HG03139 (cell line): ENCODE measurements around the gene TAS2R1.

Experiments
- ATAC-seq: cut with Tn5 transposase; IDR thresholded peaks from one replicate; pipeline ENCODE4 v1.9.1; 2021; ENCODE audit not compliant: unreplicated experiment

Gene TAS2R1

DNA sequence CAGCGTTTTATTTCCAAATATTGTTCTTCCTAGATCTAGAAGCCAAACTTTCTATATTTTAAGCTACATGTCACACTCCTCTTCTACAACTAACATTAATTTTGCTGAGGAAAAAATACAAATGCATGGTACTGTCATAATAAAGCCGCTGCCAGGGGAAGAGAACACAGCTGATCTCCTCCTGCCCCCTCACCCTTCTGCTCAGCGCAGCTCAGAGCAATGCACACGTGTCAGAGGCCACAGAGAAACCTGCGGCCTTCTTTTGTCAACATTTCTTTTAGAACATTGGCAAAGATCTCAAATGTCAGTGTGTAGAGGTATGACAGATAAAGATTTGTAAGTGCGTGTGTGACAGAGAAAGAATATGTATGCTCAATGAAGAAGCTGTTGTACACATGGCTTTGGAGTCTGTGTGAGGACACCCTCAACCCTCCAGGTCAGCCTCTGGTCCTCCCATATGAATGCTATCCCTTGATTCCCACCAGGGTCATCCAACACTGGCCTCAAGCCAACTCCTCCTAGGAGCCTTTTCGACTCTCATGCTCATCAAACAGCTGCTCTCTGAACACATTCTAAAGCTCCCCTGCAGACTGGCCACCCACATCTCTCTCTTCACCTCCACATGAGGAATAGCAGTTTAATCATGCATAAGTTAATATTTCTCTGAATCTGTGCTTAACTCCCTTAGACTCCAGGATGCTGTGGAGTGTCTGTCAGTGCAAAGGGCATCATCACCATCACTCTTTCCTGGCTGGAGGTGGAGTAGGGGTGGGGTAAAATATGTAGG, 40.9 kb downstream of the TAS2R1 start:
- no peak for ATAC-seq

- ATAC-seq: no peak
These were observed 41.9 kb downstream of the TAS2R1 start for GRCh38 chr5:9588254-9588653.

DNA sequence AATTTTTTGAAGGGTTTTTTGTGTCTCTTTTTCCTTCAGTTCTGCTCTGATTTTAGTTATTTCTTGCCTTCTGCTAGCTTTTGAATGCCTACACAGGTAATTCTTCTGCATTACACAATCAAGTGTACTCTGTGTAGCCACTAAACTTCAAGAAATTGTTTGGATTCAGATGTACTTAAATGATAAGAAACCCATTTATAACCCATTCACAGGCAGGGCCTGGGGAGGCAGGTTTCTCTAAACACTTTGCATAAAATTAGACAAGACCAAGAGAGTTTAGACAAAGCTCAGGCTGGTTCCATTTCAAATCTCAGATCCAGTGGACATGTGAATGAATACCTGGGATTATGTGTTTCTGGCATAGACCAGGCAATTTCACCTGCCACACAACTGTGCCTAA, 43.0 kb downstream of the TAS2R1 start:
- no peak for ATAC-seq

DNA sequence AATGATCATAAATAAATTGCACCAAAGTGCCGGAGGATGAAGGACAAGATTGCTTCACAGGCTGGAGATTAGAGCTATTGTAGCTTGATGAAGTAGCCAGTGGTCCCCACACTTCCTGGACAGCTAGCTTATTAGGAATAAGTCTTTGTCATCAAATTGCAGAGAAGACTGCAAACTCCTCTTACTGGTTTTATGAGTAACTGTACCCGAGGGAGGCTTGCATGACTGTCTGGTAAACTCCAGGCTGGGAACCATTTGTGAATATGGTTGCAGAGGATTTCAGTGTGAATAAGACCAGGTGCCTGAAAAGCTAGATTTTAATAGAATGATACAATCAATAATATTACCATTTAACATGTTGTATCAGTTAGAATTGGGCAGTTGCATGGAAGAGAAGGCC, 47.7 kb downstream of the TAS2R1 start:
- no peak for ATAC-seq
